GM12878 (cell line): ENCODE data around the gene DYNC1H1. TPM values are rescaled to one million over a fixed set of nuclear protein-coding genes. Genes with fewer than 3 reads are reported as not detected.
A peak's percentile ranks its signal among the peaks of the same experiment; 100 is the strongest.

Source experiments
- ATAC-seq: fragments of 200-7000 bp; cut with Tn5 transposase; 3 replicates; pipeline ENCODE4 v1.9.1; 2020; ENCODE audit warnings: mild to moderate bottlenecking, moderate library complexity
- BruUV-seq: library from RNA; stranded (reverse); fragments of 400-500 nt; replicated peaks from 2 replicates; lab custom pipeline; 2021; lab: Mats Ljungman, UMichigan
- CTCF ChIA-PET: fragments of 300-600 bp; sonication (Branson Sonifier 250); formaldehyde crosslinking; extraction: SDS; loops from one replicate; lab custom pipeline; 2021; ENCODE audit warnings: inconsistent platforms; lab: Yijun Ruan, JAX
- POLR2A ChIA-PET: fragments of 350-600 bp; formaldehyde crosslinking; extraction: SDS; loops from one replicate; lab custom pipeline; 2021; ENCODE audit warnings: inconsistent platforms; lab: Charles Lee
- RAD21 ChIA-PET: fragments of 300-600 bp; sonication (Branson Sonifier 250); formaldehyde crosslinking; loops from one replicate; lab custom pipeline; 2023; ENCODE audit warnings: antibody characterized with exemption; ENCODE audit not compliant: unreplicated experiment; lab: Charles Lee
- SMC1A ChIA-PET: fragments of 300-600 bp; sonication (Branson Sonifier 250); formaldehyde crosslinking; loops from one replicate; lab custom pipeline; 2023; ENCODE audit not compliant: unreplicated experiment, uncharacterized antibody; lab: Charles Lee
- DNase-seq: peaks from one replicate; pipeline ENCODE4 v3.0.0-alpha.2; 2011; ENCODE audit warnings: low read depth, low spot score
- FAIRE-seq: peaks from 3 replicates; lab custom pipeline; 2011; peaks lifted over from hg19 to GRCh38; lab: Jason Lieb, UNC
- H2AFZ ChIP-seq: 2 replicates; pipeline ENCODE4 v1.6.0; 2011; ENCODE audit warnings: low read depth, low read length, control low read depth; ENCODE audit not compliant: control insufficient read depth
- H3K27ac ChIP-seq: 2 replicates; pipeline ENCODE4 v1.5.1; 2011; ENCODE audit warnings: control low read depth; ENCODE audit not compliant: control insufficient read depth, insufficient read depth
- H3K27me3 ChIP-seq, 2 experiments: replicated peaks in 1 of 2; 2 replicates each; pipeline versions ENCODE4 v1.6.0 to v1.6.1; 2011; ENCODE audit warnings: low read length in 1 of 2; ENCODE audit not compliant: control insufficient read depth in 2 of 2, insufficient read depth in 2 of 2
- H3K36me3 ChIP-seq, 2 experiments: 2 replicates each; pipeline ENCODE4 v1.5.1; 2011; ENCODE audit warnings: low read length in 1 of 2; ENCODE audit not compliant: control insufficient read depth in 2 of 2, insufficient read depth in 2 of 2
- H3K4me1 ChIP-seq: 2 replicates; pipeline ENCODE4 v1.6.1; 2011; ENCODE audit warnings: mild to moderate bottlenecking, low read length, moderate library complexity, mixed read lengths; ENCODE audit not compliant: control insufficient read depth, insufficient read depth
- H3K4me2 ChIP-seq: 2 replicates; pipeline ENCODE4 v1.6.0; 2011; ENCODE audit warnings: control low read depth; ENCODE audit not compliant: control insufficient read depth, insufficient read depth
- H3K4me3 ChIP-seq: fragments of 200-600 bp; sonication (generic); 2 replicates; pipeline ENCODE4 v1.5.1; 2016
- H3K79me2 ChIP-seq: 2 replicates; pipeline ENCODE4 v1.6.0; 2011; ENCODE audit warnings: low read length; ENCODE audit not compliant: control insufficient read depth, insufficient read depth
- H3K9ac ChIP-seq: 2 replicates; pipeline ENCODE4 v1.8.0; 2011; ENCODE audit warnings: low read length, control low read depth, mixed read lengths; ENCODE audit not compliant: control insufficient read depth, insufficient read depth
- H3K9me3 ChIP-seq: replicated peaks from 3 replicates; pipeline ENCODE4 v1.5.1; 2011; ENCODE audit warnings: mild to moderate bottlenecking, low read length; ENCODE audit not compliant: control insufficient read depth, insufficient read depth
- H4K20me1 ChIP-seq: 2 replicates; pipeline ENCODE4 v1.6.0; 2011; ENCODE audit not compliant: control insufficient read depth, insufficient read depth
- BACH1 ChIP-seq: fragments of 450-650 bp; IDR thresholded peaks from 2 replicates; pipeline ENCODE4 v1.6.1; 2017; ENCODE audit warnings: mild to moderate bottlenecking, borderline replicate concordance
- BCLAF1 ChIP-seq: fragments of 450-650 bp; IDR thresholded peaks from 2 replicates; pipeline ENCODE4 v1.6.1; 2017; ENCODE audit warnings: antibody characterized with exemption, mild to moderate bottlenecking, moderate library complexity
- CBX3 ChIP-seq: fragments of 200-600 bp; sonication (generic); IDR thresholded peaks from 2 replicates; pipeline ENCODE4 v1.6.1; 2016; ENCODE audit warnings: low read depth, borderline replicate concordance
- E2F4 ChIP-seq: IDR thresholded peaks from 2 replicates; pipeline ENCODE4 v1.6.1; 2012; ENCODE audit warnings: low read depth, low read length, improper control_type of control experiment
- GABPA ChIP-seq: IDR thresholded peaks from 2 replicates; pipeline ENCODE4 v1.6.1; 2014; ENCODE audit warnings: antibody characterized with exemption, low read depth, mild to moderate bottlenecking, inconsistent platforms
- MXI1 ChIP-seq: fragments of 150-350 bp; IDR thresholded peaks from 2 replicates; pipeline ENCODE4 v1.6.1; 2011; ENCODE audit warnings: low read depth, mild to moderate bottlenecking, inconsistent platforms, low read length, improper control_type of control experiment
- PAX5 ChIP-seq: IDR thresholded peaks from 2 replicates; pipeline ENCODE4 v1.6.1; 2011; ENCODE audit warnings: low read depth, low read length, borderline replicate concordance
- POLR2A ChIP-seq: IDR thresholded peaks from 2 replicates; pipeline ENCODE4 v1.6.1; 2011; ENCODE audit warnings: low read depth, mild to moderate bottlenecking, low read length
- POLR2AphosphoS5 ChIP-seq: IDR thresholded peaks from 2 replicates; pipeline ENCODE4 v1.6.1; 2011; ENCODE audit warnings: mild to moderate bottlenecking, low read length, inconsistent platforms
- SMAD1 ChIP-seq: fragments of 450-650 bp; IDR thresholded peaks from 2 replicates; pipeline ENCODE4 v1.6.1; 2018; ENCODE audit warnings: mild to moderate bottlenecking, low read depth; ENCODE audit not compliant: partially characterized antibody
- ZSCAN29 ChIP-seq: fragments of 450-650 bp; IDR thresholded peaks from 2 replicates; pipeline ENCODE4 v1.6.1; 2017; ENCODE audit warnings: mild to moderate bottlenecking, moderate library complexity
- WGBS: methylation state at CpG from one replicate; pipeline ENCODE4 v1.1.6; 2016; ENCODE audit warnings: low lambda C conversion rate; ENCODE audit not compliant: insufficient replicate concordance, insufficient coverage; ENCODE audit errors: missing lambda C conversion rate; 5-methylcytosine and 5-hydroxymethylcytosine counted together
- in situ Hi-C: fragments of 300-500 bp; cut with MboI; formaldehyde crosslinking; loops from 9 replicates; pipeline ENCODE4 v1.14.3; 2018; ENCODE audit warnings: mixed read lengths
- intact Hi-C: fragments of 100-400 bp; cut with micrococcal nuclease; formaldehyde crosslinking; loops from one replicate; pipeline ENCODE4 v1.14.2; 2022; ENCODE audit not compliant: unreplicated experiment
- polyA plus RNA-seq, 11 experiments: library from polyadenylated mRNA; depleted of rRNA in 4 of 11; unstranded in 6 of 11; stranded (reverse) in 5 of 11; fragments of >200 nt; fragmentation: Nextera tagmentation in 4 of 11; fragmentation: Illumina TruSeq in 1 of 11; extraction: Ambion mirVana in 4 of 11; extraction: Trizol in 1 of 11; gene quantifications; 1 replicate in 1 of 11; 2 replicates in 10 of 11; pipeline versions ENCODE4 v1.2.1 to v1.2.3, GENCODE V29; 2011 to 2016; ENCODE audit warnings: inconsistent platforms in 2 of 11, missing spikeins in 2 of 11, low read depth in 1 of 11
- total RNA-seq, 4 experiments: library from RNA; depleted of rRNA in 3 of 4; stranded (reverse); fragments of >200 nt in 3 of 4; fragmentation: Illumina TruSeq in 1 of 4; extraction: Trizol in 1 of 4; gene quantifications; 2 replicates each; pipeline versions ENCODE4 v1.2.1 to v1.2.3, GENCODE V29; 2013 to 2021

DYNC1H1 gene
- total and polyA plus RNA-seq, 10 of the 15 experiments (the other 5 are each of a cell fraction or from before 2014, with no cell fraction given): 38.4 to 291 (median 111) TPM

- H3K4me1 ChIP-seq: no peaks in the 10 kb centered on the region
- peaks cover 11 to 44% of the 10 kb centered on the region in 2 experiments for H3K36me3 ChIP-seq
- POLR2A ChIA-PET: no interaction called here
- H2AFZ ChIP-seq: no peak overlapping the region
- DNase-seq (no peak), FAIRE-seq (no peak), ATAC-seq (no peak)
- no peaks in the 10 kb centered on the region for H4K20me1 ChIP-seq
- CTCF ChIA-PET: no interaction called here
- RAD21 ChIA-PET: no interaction called here
- H3K79me2 ChIP-seq: peaks cover 22% of the 10 kb centered on the region
- no peak overlapping the region for H3K4me2 ChIP-seq
- intact Hi-C loops (no loop called here), in situ Hi-C loops (no loop called here)
- no peak overlapping the region for H3K9ac ChIP-seq
- H3K9me3 ChIP-seq: no peaks in the 10 kb centered on the region
- SMC1A ChIA-PET: no interaction called here
- 0 out of 2 replicates have a peak, but pooled peaks have one; percentile 8 for TF ChIP-seq POLR2A
- no peak for TF ChIP-seq BCLAF1
- H3K4me3 ChIP-seq: no peak overlapping the region
- no TSS peak for BruUV-seq
- no peak overlapping the region for H3K27ac ChIP-seq
- H3K27me3 ChIP-seq: no peaks in the 10 kb centered on the region
Observed at GRCh38 chr14:102079700-102079979, 115.3 kb downstream of the DYNC1H1 start.

- Histone ChIP-seq H3K79me2 (peaks cover 30% of the 10 kb centered on the region), H2AFZ (no peak overlapping the region), H3K9ac (no peak overlapping the region), H3K4me3 (no peak overlapping the region), H3K36me3 (peaks cover 14 to 50% of the 10 kb centered on the region in 2 experiments), H3K27ac (no peak overlapping the region), H4K20me1 (peaks cover 2% of the 10 kb centered on the region), H3K4me1 (no peaks in the 10 kb centered on the region; the same call in 1 of the 2 replicates), H3K9me3 (no peaks in the 10 kb centered on the region), H3K27me3 (no peaks in the 10 kb centered on the region), H3K4me2 (no peak overlapping the region)
- ChIA-PET POLR2A (no interaction called here), CTCF (interaction anchor here (0.8 to 1.5 kb wide), 2 partner anchors 14 to 234 kb away, joined by 3 read pairs; no protein-coding TSS in a partner anchor), RAD21 (no interaction called here), SMC1A (no interaction called here)
- DNase-seq (no peak), ATAC-seq (no peak), FAIRE-seq (no peak)
- intact Hi-C loops (no loop called here), in situ Hi-C loops (no loop called here)
- WGBS: 77% methylated on average over 14 of the region's 14 CpGs
- BruUV-seq: no TSS peak
- peak; percentile 60 for TF ChIP-seq POLR2A
- no peak for TF ChIP-seq E2F4
- TF ChIP-seq BACH1: no peak
- no peak for TF ChIP-seq SMAD1
- TF ChIP-seq GABPA: no peak
- TF ChIP-seq CBX3: no peak
- 0 out of 2 replicates have a peak, but pooled peaks have one; percentile 7 for TF ChIP-seq PAX5
- no peak for TF ChIP-seq MXI1
- TF ChIP-seq ZSCAN29: no peak
- peak; percentile 52; the same call in 1 of the 2 replicates for TF ChIP-seq POLR2AphosphoS5
Observed at GRCh38 chr14:102080183-102081080, 116.1 kb downstream of the DYNC1H1 start.
